HCEC 1CT (cell line): ENCODE measurements around the gene RAET1E.
"Not testable (repeated sequence)": the region's sequence is repeated elsewhere in the genome, so short reads cannot be mapped to it uniquely, and the experiment has no call there.

Source experiments
- DNase-seq: peaks from one replicate; pipeline ENCODE4 v3.0.0-alpha.2; 2017

Gene RAET1E, protein sequence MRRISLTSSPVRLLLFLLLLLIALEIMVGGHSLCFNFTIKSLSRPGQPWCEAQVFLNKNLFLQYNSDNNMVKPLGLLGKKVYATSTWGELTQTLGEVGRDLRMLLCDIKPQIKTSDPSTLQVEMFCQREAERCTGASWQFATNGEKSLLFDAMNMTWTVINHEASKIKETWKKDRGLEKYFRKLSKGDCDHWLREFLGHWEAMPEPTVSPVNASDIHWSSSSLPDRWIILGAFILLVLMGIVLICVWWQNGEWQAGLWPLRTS

DNA sequence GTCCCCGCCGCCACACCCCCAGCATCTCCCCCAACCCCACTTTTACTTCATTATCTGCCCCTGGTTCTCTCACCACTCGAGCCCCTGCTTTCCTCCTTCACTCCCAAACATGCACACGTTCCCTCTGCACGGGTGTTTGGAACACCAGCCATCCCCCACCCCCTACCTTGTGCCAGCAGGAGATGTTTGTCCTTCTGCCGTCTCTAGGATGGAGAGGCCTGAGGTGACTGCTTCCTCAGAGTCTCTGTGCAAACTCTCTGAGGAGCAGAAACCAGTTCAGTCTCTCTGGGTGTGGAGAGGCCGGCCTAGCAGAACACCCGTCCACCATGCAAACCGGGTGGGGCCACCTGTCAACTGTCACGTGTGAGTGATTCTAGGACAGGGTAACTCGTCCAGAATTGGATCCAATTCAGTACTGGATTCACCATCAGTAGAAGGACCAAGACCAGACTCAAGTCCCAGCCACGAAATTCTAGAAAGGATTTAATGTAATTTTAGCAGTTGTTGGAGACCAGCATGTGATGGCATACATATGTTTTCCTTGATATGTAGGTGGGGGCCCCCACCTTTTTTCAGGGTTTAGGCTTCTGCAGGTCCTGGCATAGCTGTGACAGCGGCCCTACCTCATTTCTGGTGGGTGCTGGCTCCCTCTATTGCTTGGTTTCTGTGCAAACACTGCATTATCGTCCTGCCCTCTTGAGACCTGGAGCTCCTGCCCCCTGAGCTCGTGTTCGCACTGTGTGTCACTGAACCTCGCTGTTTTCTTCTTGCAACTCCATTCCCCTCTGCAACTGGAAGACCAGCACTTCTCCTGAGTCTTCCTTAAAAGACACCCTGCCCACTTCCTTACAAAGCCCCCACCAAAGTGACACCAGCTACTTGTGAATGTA, at the start of gene RAET1E:
Gene RAET1E (minus strand): TSS at position 259 of the 890 bp plus-strand sequence. CDS start 7,212 bp downstream, outside the sequence.
- DNase-seq: peak; percentile 16

DNA sequence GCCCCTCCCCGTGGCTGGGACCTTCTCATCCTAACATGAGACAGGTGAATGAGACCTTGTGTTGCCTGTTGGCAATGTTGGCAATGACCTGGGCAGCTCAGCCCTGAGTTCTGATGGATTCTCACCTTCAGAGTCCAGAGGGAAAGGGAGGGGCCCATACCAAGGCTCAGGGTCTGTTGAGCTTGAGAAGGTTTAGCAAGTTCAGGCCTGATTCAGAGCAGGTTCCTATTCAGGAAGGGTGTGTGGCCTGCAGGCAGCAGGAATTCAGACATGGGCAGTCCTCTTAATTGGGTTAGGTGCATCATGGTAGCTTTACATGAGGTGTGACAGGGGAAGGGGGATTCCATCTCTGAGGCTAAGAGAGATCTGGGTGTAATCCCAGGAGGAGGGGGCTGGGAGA, 49.6 kb upstream of the RAET1E start:
- DNase-seq: not testable (repeated sequence)

DNA sequence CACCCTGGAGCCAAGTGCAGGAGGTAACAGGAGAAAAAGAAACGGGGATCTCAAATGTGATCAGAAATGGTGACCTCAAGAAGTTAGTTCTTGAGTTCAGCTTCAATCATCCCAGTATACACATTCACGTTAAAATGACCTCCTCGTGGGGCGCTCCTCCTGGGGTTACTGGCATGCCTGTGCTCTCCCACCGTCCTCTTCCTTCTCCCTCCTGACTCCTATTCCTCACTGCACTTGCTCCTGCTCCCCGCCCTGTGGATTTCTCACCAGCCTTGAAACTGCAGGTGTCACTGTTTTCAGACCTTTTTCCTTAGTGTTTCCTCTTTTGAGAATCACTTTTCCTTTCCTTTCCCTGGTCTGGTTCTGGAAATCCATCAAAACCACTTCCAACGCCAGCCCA, 48.7 kb upstream of the RAET1E start:
- DNase-seq: not testable (repeated sequence)

DNA sequence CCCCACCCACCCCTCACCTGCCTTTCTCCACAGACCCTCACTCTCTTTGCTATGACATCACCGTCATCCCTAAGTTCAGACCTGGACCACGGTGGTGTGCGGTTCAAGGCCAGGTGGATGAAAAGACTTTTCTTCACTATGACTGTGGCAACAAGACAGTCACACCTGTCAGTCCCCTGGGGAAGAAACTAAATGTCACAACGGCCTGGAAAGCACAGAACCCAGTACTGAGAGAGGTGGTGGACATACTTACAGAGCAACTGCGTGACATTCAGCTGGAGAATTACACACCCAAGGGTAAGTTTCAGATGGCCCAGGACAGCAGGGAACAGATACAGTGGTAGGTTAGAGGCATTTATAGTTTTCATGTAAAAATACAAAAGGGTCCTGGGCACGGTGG, 47.4 kb upstream of the RAET1E start:
- DNase-seq: not testable (repeated sequence)

DNA sequence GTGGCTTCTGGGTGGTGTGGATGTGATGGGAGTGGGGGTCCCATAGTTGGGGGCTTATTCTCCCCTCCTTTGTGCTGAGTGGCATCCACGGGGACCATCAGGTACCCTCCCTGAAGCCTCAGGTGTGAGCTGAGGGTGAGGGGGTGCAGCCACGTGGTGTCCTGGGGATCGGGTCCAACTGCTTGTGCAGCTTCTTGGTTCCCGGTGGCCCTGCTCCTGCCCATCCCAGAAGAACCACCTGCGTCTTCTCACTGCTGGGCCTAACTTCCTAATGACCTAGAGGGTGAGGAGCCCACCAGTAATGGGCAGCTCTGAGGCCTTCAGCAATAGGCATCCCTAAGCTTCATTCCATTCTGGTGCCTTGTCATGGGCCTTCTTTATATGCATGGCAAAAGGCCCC, 45.4 kb upstream of the RAET1E start:
- DNase-seq: not testable (repeated sequence)

DNA sequence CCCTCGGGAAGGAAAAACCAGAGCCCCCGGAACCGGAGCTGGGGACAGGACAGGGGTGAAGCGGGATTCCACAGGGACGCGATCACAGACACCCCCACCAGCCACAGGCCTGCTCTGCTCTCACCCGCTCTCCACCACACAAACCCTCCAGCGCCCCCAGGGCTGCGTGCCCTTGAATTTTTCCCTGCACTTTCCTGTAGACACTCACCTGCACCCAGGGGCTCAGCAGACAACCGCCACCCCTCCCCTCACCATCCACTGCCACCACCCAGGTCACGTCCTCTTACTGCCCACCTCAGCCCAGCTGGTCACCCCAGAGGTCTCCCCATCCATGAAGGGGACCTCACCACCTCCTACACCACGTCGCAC, 44.5 kb upstream of the RAET1E start:
- no peak for DNase-seq

DNA sequence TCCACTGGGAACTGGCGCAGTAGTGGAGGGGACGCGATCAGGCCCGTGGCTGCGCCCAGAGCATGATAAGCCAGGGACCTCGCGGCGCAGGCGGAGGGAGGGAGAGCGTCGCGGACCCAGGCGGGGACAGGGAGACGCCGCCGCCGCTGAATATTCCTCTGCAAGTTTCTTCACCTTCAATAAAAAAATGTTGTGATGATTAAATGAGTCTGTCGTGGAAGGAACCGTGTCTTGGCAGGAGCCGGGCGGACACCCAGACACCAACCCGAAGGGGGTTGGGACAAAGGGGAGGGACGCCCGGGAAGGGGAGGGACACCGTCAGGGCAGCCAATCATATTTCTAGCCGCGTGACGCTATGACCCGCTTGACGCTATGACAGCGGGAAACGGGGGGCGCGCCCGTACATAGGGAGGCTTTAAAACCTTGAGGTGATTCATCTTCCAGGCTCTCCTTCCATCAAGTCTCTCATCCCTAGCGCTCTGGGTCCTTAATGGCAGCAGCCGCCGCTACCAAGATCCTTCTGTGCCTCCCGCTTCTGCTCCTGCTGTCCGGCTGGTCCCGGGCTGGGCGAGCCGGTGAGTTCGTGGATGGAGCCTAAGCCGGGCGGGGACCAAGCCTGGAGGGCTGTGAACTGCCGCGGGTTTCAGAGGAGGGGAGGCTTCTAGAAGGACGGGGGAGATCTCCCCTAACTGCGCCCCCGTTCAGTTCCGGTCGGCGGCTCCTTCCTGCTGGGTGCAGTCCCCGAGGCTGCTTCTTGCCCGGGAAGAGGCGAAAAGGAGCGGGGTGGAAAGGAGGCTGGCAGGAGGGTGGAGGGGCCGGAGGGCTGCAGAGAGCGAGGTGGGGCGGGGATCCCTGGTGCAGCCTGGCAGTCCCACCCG, 43.9 kb upstream of the RAET1E start, which contains the start of gene ULBP2:
Gene ULBP2 (plus strand): TSS at position 432 of the 878 bp plus-strand sequence. CDS start 59 bp downstream, at position 491.
- DNase-seq: peak; percentile 95

DNA sequence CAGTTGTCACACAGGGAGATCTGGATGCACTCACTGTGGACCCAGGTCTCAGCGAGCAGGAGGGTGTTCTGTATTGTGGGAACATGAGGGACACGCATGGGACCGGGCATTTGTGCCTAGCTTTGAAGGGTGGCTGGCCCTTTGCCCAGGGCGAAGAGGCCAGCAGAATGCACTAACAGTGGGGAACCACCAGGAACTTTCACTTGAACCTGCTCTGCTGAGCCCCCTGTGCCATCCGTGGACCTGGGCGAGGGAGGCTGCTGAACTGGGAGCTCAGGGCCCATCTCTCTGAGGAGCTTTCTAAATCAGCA, 42.7 kb upstream of the RAET1E start:
- DNase-seq: no peak

DNA sequence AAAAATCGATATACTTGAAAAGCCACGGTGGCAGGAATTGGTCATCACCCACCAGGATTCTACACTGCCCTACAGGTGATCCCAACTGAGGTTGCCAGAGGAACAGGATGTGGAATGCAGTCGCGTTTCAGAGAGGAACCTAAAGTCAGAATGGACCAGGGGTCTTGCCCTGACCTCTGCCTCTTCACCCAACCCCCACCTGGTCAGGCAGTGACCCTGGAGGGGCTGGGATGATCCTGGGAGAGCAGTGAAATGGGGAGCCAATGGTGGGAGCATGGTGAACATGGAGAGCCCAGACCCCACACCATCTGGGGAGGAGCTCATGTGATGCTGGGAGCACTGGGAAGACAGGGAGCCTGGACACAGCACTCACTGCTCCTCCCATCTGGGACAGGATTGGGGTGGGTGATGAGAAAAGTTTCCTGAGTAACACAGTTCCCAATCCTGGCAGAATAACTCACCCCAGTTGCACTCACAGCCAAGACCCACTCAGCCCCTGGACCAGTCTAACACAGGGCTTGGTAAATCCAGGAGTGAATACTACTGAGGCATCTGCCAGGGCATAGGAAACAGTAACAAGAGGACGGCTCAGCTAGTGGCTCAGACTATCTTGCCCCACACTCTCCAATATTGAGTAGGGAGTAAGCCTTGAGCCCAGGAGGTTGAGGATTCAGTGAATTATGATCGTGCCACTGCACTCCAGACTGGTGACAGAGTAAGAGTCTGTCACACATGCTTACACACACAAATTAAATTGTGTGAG, 42.2 kb upstream of the RAET1E start:
- DNase-seq: no peak

DNA sequence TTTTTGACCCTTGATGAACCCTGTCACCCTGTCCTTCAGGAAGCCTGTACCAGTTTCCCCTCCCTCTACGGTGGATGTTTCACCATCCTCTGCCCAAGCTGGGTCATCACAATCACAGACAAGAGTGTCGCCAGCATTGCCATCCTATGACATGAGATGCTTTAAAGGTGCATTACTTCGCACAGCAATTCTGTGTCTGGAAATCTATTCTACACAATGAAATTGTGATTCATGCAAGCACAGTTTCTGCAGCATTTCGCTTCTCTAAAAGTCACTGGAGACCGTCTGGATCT, 41.4 kb upstream of the RAET1E start:
- DNase-seq: no peak

DNA sequence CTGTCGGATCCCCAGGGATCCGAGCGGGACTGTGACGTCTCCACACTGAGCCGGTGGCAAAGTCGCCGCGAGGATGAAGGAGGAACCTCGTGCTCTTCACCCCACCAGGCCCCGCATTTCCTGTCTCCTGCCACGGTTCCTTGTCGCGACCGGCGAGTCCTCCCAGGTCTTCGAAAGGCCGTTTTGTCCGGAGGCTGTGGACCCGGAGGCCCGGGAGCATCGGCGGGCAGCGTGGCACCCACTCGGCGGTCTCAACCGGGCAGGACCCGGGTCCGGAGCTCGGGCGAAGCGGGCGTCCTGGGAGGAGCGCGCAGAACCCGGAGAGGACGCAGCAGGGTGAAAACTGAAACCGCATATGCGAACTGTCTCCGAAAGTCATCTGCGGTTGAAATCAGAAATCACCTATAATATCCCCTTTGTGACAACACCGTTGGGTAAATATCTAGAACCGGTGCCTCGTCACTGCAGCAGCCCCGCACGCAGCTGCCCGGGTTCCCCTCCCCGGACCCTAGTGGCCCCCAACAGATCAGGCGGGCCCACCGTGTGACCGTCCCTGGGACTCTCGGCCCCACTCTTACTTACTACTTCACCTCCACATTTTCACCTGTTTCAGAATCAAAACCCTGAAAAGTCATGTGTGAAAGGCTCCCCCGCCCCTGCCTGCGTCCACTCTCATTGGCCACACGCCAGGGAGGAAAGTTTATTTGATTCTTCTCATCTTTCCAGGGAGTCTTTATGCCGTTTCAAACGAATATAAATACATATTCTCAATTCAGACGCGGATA, 40.9 kb upstream of the RAET1E start:
- peak; percentile 10 for DNase-seq

DNA sequence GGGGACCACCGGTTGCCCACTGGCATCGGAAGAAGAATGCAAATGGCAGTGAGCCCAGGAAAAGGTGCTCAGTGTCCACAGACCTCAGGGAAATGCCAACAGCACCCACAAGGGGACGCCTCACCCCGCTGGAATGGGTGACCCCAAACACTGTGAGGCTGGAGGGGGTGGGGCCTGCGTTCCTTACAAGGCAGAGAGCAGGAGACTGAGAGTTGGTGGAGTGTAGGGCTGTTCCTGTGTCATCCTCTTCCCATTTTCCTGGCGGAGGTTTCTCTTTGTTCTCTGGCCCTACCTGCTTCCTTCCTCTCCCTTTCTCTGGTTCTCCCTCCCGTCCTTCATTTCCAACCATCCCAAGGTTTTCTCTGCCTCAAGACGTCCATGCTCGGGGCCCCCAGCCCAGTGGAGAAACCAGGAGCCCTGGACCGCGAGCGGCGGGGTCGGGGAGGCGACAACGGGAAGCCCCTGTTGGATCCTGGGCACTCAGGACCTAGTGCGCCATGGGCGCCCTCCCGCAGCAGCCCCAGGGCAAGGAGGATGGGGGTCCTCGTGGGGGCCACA, 40.2 kb upstream of the RAET1E start:
- DNase-seq: not testable (repeated sequence)

DNA sequence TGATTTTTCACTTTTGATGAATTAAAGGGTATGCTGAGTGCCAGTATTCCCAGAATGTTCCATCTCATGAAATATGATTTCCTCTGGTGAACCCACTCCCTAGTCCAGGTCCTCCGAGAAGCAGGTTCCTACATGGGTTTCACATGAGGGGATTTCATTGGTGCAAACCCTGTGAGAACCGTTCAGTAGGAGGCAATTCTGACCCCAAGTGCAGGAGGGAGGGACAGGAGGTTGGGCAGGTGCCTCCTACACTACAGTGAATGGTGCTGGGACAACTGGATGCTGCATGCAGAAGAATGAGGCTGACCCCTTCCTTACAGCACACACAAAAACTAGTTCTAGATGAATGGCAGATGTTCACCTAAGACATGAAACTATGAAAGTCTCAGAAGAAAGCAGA, 38.8 kb upstream of the RAET1E start:
- DNase-seq: no peak

DNA sequence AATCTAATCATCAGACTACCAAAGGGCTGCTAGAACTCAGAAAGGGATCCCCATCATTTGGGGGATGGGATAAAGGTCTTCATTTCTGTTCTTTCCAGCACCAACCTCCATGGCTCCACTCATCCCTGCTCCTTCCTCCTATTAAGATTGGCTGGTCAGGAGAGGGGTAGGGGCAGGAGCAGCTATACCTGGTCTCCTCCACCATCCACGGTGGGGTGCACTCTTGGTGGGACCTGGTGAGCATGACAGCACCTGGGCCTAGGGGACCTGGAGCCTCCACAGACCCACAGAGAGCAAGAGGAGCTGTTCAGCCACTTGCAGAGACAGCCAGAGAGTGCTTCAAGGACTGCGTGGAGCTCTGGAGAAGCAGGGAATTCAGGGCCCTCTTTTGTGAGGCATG, 37.8 kb upstream of the RAET1E start:
- DNase-seq: no peak

DNA sequence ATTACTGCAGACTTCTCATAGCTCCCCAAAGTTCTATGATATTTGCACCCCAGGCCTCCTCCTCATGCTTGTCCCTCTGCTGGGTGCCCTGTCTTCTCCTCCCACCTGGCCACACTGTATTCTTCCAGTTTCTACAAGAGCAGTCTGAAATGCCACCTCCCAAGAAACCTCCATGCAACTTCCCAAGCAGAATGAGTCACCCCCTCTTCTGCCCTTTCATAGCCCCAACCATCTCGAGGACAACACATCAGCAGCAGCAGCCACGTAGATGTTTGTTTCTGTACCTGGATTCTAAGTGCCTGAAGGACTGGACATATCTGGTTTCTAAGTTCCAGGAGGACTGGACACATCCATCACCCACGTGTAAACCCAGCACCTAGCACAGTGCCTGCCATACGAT, 37.3 kb upstream of the RAET1E start:
- no peak for DNase-seq

DNA sequence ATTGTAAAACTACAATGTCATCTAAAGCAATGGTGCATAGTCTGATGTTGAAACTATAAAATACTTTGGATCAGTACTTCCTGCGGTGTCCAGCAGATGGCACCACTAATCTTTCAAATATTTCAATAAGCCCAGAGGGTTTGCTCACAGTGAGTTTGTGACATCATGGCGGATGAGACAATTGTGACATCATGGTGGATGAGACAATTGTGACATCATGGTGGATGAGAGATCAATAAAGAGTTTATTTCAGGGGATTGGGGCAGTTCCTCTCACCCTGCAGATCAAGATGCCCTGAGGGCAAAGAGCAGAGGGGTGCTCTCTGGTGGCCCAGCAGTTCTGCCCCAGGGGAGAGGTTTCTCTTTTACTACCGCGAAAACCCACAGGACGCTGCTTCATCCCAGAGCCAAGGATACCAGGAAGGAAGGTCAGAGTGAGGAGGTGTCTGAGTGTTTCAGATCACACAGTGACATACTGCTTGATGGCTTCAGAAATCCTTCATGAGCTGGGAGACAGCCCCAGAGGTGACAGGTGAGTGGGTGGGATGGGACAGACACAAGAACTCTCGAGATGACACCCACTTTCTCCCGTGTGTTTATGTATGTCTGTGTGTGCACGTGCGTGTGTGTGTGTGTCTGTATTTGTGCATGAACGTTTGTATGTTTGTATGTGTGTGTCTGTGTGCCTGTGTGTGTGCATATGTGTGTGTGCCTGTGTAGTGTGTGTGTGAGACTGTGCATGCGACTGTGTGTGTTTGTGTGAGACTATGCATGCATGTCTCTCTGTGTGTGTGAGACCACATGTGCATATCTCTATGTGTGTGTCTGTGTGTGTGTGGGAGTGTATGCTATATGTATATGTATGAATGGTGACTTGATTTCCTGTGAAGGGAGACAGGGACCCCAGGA, 36.6 kb upstream of the RAET1E start:
- DNase-seq: peak; percentile 65

DNA sequence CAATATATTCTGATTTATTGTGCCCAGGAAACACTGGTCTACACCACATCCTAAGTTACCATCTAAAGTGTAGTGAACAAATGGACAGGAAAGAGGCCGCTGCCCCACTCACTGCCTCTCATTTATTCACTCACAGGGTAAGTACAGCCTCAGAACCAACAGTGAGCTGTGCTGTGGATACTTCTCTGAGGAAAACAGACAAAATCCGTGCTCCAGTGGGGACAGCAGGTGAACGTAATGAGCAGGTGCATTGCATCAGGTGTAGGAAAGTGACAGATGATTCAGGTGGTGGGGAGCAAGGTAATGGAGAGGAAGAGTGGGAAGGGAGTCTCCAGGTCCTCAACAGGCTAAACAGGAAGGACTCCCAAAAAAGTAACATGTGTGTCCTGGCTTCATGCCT, 35.5 kb upstream of the RAET1E start:
- no peak for DNase-seq

DNA sequence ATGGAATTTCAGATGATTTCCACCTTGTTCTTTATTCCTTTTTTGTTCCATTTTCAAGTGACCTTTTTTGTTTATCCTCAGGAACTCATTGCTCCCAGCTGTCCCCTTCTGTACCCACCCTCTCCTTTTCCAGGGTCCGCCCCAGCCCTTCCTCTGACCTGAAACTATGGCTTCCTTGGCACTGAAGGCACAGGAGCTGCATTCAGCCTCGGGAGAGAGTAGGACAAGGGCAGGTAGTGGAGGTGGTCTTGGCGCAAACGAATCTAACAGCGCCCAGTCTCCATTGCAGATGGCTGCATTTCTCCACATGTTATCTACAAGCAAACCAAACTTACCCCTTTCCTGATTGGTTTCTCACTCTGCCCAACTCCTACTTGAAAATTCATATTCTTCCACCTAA, 35.1 kb upstream of the RAET1E start:
- DNase-seq: no peak

DNA sequence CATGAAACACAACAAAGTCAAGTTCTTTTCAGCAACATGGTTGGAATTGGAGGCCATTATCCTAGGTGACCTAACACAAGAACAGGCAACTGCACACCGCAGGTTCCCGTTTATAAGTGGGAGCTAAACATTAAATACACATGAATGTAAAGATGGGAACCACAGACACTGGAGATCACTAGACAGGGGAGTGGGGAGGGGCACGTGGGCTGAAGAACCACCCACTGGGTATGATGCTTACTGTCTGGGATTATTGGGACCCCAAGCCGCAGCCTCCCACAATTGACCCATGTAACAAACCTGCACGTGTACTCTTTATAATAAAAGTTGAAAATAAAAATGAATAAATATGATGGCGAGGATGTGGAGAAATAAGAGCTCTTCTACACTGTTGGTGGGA, 33.6 kb upstream of the RAET1E start:
- DNase-seq: no peak

DNA sequence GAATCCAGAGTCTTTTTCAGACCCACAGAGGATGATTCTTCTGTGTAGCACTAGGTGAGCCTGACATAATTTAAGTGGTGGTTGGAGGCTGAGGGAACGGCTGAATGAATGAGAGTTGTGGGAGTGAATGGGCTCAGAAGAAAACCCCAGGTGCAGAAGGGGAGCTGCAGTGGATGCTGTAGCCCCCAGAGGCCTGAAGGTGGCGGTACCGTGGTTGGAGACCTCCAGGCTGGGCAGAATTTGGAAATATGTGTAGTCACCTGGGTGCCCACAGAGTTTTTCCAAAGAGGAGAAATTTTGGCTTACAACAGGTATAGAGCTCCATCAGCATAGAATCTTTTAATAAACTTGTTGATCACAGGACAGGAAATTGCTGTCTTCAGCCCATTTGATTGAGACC, 31.5 kb upstream of the RAET1E start:
- DNase-seq: no peak

DNA sequence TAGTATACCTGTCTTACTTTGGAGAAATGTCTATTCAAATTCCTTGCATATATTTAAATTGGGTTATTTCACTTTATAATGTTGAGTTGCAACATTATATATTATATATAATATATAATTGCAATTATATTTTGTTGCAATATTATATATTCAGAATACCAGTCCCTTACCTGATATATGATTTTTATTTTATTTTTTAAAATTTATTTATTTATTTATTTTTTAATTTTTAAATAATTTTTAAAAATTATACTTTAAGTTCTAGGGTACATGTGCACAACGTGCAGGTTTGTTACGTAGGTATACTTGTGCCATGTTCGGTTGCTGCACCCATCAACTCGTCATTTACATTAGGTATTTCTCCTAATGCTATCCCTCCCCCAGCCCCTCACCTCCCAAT, 29.1 kb upstream of the RAET1E start:
- not testable (repeated sequence) for DNase-seq
